ENCODE measurements around the gene SLC19A1. TPM values are rescaled to one million over a fixed set of nuclear protein-coding genes. Genes with fewer than 3 reads are reported as not detected.

SLC19A1 gene
- total RNA-seq, 1 donor from 2014 or later: 36.8 TPM

DNA sequence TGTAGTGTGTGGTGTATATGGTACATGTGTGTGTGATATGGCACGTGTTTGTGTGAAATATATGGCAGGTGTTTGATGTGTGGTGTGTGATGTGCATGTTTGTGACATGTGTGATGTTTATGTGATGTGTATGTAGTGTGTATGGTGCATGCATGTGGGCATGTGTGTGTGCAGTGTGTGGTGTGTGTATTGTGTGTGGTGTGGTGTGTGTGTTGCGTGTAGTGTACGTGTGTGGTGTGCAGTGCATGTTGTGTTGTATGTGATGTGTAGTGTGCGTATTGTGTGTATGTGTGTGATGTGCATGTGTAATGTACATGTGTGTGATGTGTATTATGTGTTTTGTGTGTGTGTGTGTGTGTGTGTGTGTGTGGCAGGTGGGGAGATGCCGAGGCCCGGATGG is 65.7 kb downstream of the SLC19A1 start:
- DNase-seq (ENCODE audit: low spot score in 2 of 2, unreplicated experiment in 2 of 2): no peak
- Mint-ChIP-seq H3K4me3 (no peak overlapping the region), H3K4me1 (peaks cover 7% of the 10 kb centered on the region), H3K9me3 (no peaks in the 10 kb centered on the region), H3K27ac (no peak overlapping the region), H3K27me3 (ENCODE audit: low read depth) (no peaks in the 10 kb centered on the region), H3K36me3 (peaks cover 14% of the 10 kb centered on the region)
- TF ChIP-seq, protein P1, sequence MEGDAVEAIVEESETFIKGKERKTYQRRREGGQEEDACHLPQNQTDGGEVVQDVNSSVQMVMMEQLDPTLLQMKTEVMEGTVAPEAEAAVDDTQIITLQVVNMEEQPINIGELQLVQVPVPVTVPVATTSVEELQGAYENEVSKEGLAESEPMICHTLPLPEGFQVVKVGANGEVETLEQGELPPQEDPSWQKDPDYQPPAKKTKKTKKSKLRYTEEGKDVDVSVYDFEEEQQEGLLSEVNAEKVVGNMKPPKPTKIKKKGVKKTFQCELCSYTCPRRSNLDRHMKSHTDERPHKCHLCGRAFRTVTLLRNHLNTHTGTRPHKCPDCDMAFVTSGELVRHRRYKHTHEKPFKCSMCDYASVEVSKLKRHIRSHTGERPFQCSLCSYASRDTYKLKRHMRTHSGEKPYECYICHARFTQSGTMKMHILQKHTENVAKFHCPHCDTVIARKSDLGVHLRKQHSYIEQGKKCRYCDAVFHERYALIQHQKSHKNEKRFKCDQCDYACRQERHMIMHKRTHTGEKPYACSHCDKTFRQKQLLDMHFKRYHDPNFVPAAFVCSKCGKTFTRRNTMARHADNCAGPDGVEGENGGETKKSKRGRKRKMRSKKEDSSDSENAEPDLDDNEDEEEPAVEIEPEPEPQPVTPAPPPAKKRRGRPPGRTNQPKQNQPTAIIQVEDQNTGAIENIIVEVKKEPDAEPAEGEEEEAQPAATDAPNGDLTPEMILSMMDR (IDR thresholded peaks at IDR 0.05; ENCODE audit: unreplicated experiment): no peak

DNA sequence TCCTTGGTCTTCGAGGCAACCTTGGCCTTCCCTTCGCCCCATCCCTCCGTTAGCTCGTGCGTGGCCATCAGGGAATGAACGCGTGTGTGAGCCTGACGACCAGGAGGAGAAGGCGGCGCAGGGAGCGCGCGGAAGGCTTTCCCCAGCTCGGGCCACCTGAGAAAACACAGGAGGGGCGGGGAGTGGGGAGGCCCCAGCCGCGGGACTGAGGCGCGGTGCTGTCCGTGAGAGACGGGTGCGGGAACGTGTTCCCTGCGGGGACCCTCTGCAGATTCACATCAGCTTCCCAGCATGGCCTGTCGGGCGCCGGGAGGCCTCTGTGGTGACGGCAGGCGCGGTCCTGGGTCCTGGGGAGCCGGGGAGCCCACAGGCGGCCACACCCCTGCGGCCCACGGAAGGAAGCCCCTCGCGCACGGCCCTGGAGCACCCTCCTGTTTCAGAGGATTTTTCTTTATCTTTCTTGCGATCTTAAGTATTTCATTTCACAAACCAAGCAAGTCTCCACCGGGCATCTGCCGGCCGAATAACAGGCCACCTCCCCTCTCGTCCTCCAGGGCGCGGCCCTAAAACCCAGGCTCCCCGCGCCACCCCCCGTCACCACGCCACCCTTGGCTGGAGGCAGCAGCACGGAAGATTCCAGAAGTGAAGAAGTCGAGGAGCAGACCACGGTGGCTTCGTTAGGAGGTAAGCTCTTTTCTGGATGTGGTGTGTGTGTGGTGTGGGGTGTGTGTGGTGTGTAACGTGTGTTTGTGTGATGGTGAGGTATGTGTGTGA is 66.3 kb downstream of the SLC19A1 start:
- Mint-ChIP-seq H3K36me3 (peaks cover 14% of the 10 kb centered on the region), H3K4me3 (no peak overlapping the region), H3K4me1 (peaks cover 13% of the 10 kb centered on the region), H3K27me3 (ENCODE audit: low read depth) (no peaks in the 10 kb centered on the region), H3K27ac (no peak overlapping the region), H3K9me3 (no peaks in the 10 kb centered on the region)
- no peak for DNase-seq (ENCODE audit: low spot score in 2 of 2, unreplicated experiment in 2 of 2)
- TF ChIP-seq, protein P1 (IDR thresholded peaks at IDR 0.05; ENCODE audit: unreplicated experiment): no peak

DNA sequence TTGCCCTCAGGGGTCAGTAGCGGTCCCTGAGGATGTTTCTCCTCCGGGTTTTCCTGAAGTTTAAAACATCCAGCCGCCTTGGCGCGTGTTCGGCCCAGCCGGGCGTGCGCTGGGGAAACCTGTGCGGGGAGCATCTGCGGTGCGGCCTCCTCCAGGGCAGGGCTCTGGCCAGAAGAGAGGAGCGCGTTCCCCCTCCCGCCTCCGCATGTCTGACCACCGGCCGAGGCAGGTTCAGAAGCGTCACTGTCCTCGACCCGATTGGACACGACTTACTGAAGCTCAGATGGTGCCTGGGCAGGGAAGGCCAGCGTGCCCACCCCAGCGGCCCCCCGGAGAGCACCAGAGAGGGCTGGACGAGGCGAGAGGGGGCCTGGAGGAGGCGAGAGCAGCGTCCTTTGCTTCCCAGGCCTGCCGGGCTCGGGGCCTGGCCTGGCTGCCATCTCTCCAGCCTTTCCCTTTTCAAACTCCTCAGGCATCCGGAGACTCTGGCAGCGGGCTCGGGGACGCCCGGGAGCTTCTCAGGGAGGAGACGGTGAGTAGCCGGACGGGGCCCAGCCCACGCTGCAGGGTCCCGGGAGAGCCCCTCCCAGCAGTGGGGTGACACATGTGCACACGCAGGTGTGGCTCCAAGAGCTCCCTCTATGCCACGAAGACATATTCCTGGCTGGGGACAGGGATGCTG is 67.1 kb downstream of the SLC19A1 start:
- Mint-ChIP-seq H3K4me1 (peaks cover 17% of the 10 kb centered on the region), H3K27ac (no peak overlapping the region), H3K4me3 (no peak overlapping the region), H3K36me3 (peaks cover 14% of the 10 kb centered on the region), H3K27me3 (ENCODE audit: low read depth) (no peaks in the 10 kb centered on the region), H3K9me3 (no peaks in the 10 kb centered on the region)
- TF ChIP-seq, protein P1 (IDR thresholded peaks at IDR 0.05; ENCODE audit: unreplicated experiment): no peak
- no peak for DNase-seq (ENCODE audit: low spot score in 2 of 2, unreplicated experiment in 2 of 2)

DNA sequence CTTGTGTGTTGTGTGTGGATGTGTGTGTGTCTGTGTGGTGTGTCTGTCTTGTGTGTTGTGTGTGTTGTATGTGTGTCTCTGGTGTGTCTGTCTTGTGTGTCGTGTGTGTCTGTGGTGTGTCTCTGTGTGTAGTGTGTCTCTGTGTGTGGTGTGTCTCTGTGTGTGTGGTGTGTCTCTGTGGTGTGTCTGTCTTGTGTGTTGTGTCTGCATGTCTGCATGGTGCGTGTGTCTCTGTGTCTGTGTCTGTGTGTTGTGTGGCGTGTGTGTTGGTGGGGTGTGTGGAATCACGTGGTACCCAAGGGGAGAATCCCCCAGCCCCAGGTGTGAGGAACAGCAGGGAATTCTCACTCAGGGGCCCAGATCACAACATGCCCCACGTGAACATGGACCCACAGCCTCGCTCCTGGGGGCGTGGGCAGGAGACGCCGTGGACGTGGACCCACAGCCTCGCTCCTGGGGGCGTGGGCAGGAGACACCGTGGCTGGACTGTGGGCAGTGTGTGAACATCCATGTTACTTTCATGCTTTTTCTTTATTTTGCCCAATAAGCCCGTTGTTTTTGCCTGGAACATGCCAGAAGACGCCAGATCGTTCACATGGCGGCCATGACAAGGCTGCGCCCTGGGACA is 67.8 kb downstream of the SLC19A1 start:
- H3K9me3 Mint-ChIP-seq: no peaks in the 10 kb centered on the region
- TF ChIP-seq, protein P1 (IDR thresholded peaks at IDR 0.05; ENCODE audit: unreplicated experiment): no peak
- no peak overlapping the region for H3K4me3 Mint-ChIP-seq
- no peaks in the 10 kb centered on the region for H3K27me3 Mint-ChIP-seq (ENCODE audit: low read depth)
- no peak for DNase-seq (ENCODE audit: low spot score in 2 of 2, unreplicated experiment in 2 of 2)
- H3K4me1 Mint-ChIP-seq: peaks cover 22% of the 10 kb centered on the region
- peaks cover 12% of the 10 kb centered on the region for H3K36me3 Mint-ChIP-seq
- H3K27ac Mint-ChIP-seq: no peak overlapping the region

DNA sequence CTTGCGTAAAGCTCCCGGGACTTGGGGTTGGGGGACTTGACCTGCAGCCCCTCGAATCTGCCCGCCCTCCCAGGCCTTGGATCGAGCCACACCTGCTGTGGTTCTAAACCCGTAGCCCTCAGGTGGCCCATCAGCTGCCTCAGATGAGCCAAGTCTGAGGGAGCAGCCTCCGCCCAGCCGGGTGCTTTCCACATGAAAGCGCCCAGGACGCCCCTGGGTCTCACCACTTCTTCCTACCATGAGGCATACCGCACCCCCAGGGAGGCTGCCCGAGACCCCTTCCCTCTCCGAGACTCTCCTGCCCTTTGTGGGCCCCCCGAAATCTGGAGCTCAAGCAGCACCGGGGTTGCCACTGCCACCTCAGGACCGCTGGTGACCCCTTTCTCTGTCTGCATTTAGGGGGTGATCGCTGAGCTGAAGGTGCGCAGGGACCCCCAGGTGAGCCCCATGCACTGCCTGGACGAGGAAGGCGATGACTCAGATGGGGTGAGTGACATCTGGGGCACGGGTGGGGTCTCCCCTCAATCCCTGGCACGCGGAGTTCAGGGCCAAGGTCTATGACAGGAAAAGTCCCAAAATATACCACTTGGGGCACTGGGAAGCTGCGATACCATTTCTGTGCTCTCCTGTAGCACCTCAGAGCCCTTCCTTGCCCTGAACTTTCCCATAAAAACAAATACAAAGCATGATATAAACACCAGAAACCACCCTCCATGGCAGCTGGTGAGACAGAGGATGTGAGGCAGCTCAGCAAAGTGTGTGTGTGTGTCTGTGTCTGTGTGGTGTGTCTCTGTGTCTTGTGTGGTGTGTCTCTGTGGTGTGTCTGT is 68.5 kb downstream of the SLC19A1 start:
- H3K4me3 Mint-ChIP-seq: no peak overlapping the region

More for the DNA sequence above, 68.5 kb downstream of the SLC19A1 start:
- H3K36me3 Mint-ChIP-seq: peaks cover 8% of the 10 kb centered on the region
- no peak for DNase-seq (ENCODE audit: low spot score in 2 of 2, unreplicated experiment in 2 of 2)
- no peaks in the 10 kb centered on the region for H3K27me3 Mint-ChIP-seq (ENCODE audit: low read depth)
- no peaks in the 10 kb centered on the region for H3K9me3 Mint-ChIP-seq
- TF ChIP-seq, protein P1 (IDR thresholded peaks at IDR 0.05; ENCODE audit: unreplicated experiment): no peak
- peaks cover 22% of the 10 kb centered on the region for H3K4me1 Mint-ChIP-seq
- H3K27ac Mint-ChIP-seq: no peak overlapping the region
